Activated CD4-positive, alpha-beta T cell treated with anti-CD3 and anti-CD28 coated beads, Interleukin-2, amount 10 ng/mL, durations not matched to agents 7 days and 5 days (primary cell): Measurements from ENCODE around the gene SLC6A8. TPM values are rescaled to one million over a fixed set of nuclear protein-coding genes. Genes with fewer than 3 reads are reported as not detected.
A peak's percentile ranks its signal among the peaks of the same experiment; 100 is the strongest.
"Not testable (repeated sequence)": the region's sequence is repeated elsewhere in the genome, so short reads cannot be mapped to it uniquely, and the experiment has no call there.

ENCODE experiments used
- CTCF ChIA-PET: fragments of 350-600 bp; sonication (Branson Sonifier 250); formaldehyde crosslinking; loops from one replicate; lab custom pipeline; 2021; ENCODE audit warnings: antibody characterized with exemption; lab: Charles Lee
- POLR2A ChIA-PET: fragments of 350-600 bp; sonication (Branson Sonifier 250); formaldehyde crosslinking; loops from one replicate; lab custom pipeline; 2021; ENCODE audit warnings: antibody characterized with exemption; lab: Charles Lee
- DNase-seq: peaks from one replicate; pipeline ENCODE4 v3.0.0-alpha.2; 2020
- H3K27ac Mint-ChIP-seq: one replicate; pipeline ENCODE4 v1.8.0; 2021; ENCODE audit warnings: mild to moderate bottlenecking, moderate library complexity, mixed read lengths
- H3K27me3 Mint-ChIP-seq: one replicate; pipeline ENCODE4 v1.8.0; 2021; ENCODE audit warnings: mixed read lengths
- H3K36me3 Mint-ChIP-seq: one replicate; pipeline ENCODE4 v1.8.0; 2021; ENCODE audit warnings: low read depth, mixed read lengths
- H3K4me1 Mint-ChIP-seq: one replicate; pipeline ENCODE4 v1.8.0; 2021; ENCODE audit warnings: mixed read lengths
- H3K4me3 Mint-ChIP-seq: one replicate; pipeline ENCODE4 v1.8.0; 2021; ENCODE audit warnings: mild to moderate bottlenecking, moderate library complexity, mixed read lengths
- H3K9me3 Mint-ChIP-seq: one replicate; pipeline ENCODE4 v1.8.0; 2021; ENCODE audit warnings: mixed read lengths
- total RNA-seq, 2 experiments: library from RNA; stranded (reverse); gene quantifications; one replicate each; pipeline ENCODE4 v1.2.3, GENCODE V29; 2021

The SLC6A8 gene
- total RNA-seq, 2 experiments from 2014 or later = 0.65 to 0.69 TPM

GRCh38 chrX:153728951-153729631 is 41.4 kb downstream of the SLC6A8 start:
- peaks cover 8% of the 10 kb centered on the region for H3K9me3 Mint-ChIP-seq
- POLR2A ChIA-PET = no interaction called here
- peaks cover 26% of the 10 kb centered on the region for H3K36me3 Mint-ChIP-seq
- H3K4me1 Mint-ChIP-seq = peaks cover 38% of the 10 kb centered on the region
- no peaks in the 10 kb centered on the region for H3K27me3 Mint-ChIP-seq
- no peak overlapping the region for H3K27ac Mint-ChIP-seq
- CTCF ChIA-PET = interaction anchor here (1.0 kb wide), 1 partner anchor 61 kb away, joined by 3 read pairs; no protein-coding TSS in a partner anchor
- no peak for DNase-seq
- no peak overlapping the region for H3K4me3 Mint-ChIP-seq

- H3K27me3 Mint-ChIP-seq, H3K27ac Mint-ChIP-seq, POLR2A ChIA-PET, H3K9me3 Mint-ChIP-seq, H3K4me3 Mint-ChIP-seq, DNase-seq, CTCF ChIA-PET: not testable (repeated sequence)
- H3K4me1 Mint-ChIP-seq = peaks cover 45% of the 10 kb centered on the region
- H3K36me3 Mint-ChIP-seq = peaks cover 33% of the 10 kb centered on the region
Measured at GRCh38 chrX:153730115-153730514, 42.4 kb downstream of the SLC6A8 start.

GRCh38 chrX:153731117-153731844 is 43.6 kb downstream of the SLC6A8 start:
- CTCF ChIA-PET = no interaction called here
- Mint-ChIP-seq H3K4me1 (peaks cover 45% of the 10 kb centered on the region), H3K9me3 (peaks cover 8% of the 10 kb centered on the region)

GRCh38 chrX:153731845-153732215 is 44.1 kb downstream of the SLC6A8 start:
- H3K27me3 Mint-ChIP-seq = no peaks in the 10 kb centered on the region
- H3K36me3 Mint-ChIP-seq = peaks cover 38% of the 10 kb centered on the region
- DNase-seq = no peak
- POLR2A ChIA-PET = no interaction called here
- no peak overlapping the region for H3K4me3 Mint-ChIP-seq
- peaks cover 8% of the 10 kb centered on the region for H3K9me3 Mint-ChIP-seq
- H3K4me1 Mint-ChIP-seq = peaks cover 43% of the 10 kb centered on the region
- H3K27ac Mint-ChIP-seq = peak overlapping the region; percentile 70
- CTCF ChIA-PET = no interaction called here

More at GRCh38 chrX:153731117-153731844, 43.6 kb downstream of the SLC6A8 start:
- H3K4me3 Mint-ChIP-seq = no peak overlapping the region
- H3K27ac Mint-ChIP-seq = peak overlapping the region; percentile 70
- no peaks in the 10 kb centered on the region for H3K27me3 Mint-ChIP-seq
- peaks cover 36% of the 10 kb centered on the region for H3K36me3 Mint-ChIP-seq
- POLR2A ChIA-PET = no interaction called here
- DNase-seq = no peak

GRCh38 chrX:153732401-153732800 is 44.7 kb downstream of the SLC6A8 start:
- POLR2A ChIA-PET = no interaction called here
- Mint-ChIP-seq H3K4me1 (peaks cover 37% of the 10 kb centered on the region), H3K27ac (no peak overlapping the region), H3K4me3 (no peak overlapping the region), H3K36me3 (peaks cover 38% of the 10 kb centered on the region), H3K9me3 (peaks cover 8% of the 10 kb centered on the region), H3K27me3 (no peaks in the 10 kb centered on the region)
- no peak for DNase-seq
- CTCF ChIA-PET = no interaction called here

- peaks cover 33% of the 10 kb centered on the region for H3K4me1 Mint-ChIP-seq
- no peak overlapping the region for H3K4me3 Mint-ChIP-seq
- no peaks in the 10 kb centered on the region for H3K27me3 Mint-ChIP-seq
- no peak overlapping the region for H3K27ac Mint-ChIP-seq
- POLR2A ChIA-PET = no interaction called here
- no peak for DNase-seq
- H3K9me3 Mint-ChIP-seq = peaks cover 8% of the 10 kb centered on the region
- peaks cover 35% of the 10 kb centered on the region for H3K36me3 Mint-ChIP-seq
- CTCF ChIA-PET = interaction anchor here (0.6 to 1.5 kb wide), 2 partner anchors 66 to 158 kb away, joined by 3 to 5 read pairs; no protein-coding TSS in a partner anchor
Measured at GRCh38 chrX:153733651-153734240, 46.0 kb downstream of the SLC6A8 start.

GRCh38 chrX:153734871-153735270 is 47.1 kb downstream of the SLC6A8 start:
- ChIA-PET POLR2A (no interaction called here), CTCF (interaction anchor here (0.6 to 1.5 kb wide), 4 partner anchors 18 to 212 kb away, joined by 3 to 5 read pairs (median 4); no protein-coding TSS in a partner anchor)
- Mint-ChIP-seq H3K4me1 (peaks cover 44% of the 10 kb centered on the region), H3K4me3 (no peak overlapping the region), H3K9me3 (peaks cover 8% of the 10 kb centered on the region), H3K27ac (no peak overlapping the region), H3K36me3 (peaks cover 30% of the 10 kb centered on the region), H3K27me3 (no peaks in the 10 kb centered on the region)
- no peak for DNase-seq

GRCh38 chrX:153735274-153735673 is 47.5 kb downstream of the SLC6A8 start:
- peak overlapping the region; percentile 58 for H3K27ac Mint-ChIP-seq
- CTCF ChIA-PET = interaction anchor here (0.6 to 1.6 kb wide), 5 partner anchors 8 to 31 kb away, joined by 3 to 5 read pairs (median 4); no protein-coding TSS in a partner anchor
- H3K27me3 Mint-ChIP-seq = no peaks in the 10 kb centered on the region
- H3K36me3 Mint-ChIP-seq = peaks cover 33% of the 10 kb centered on the region
- POLR2A ChIA-PET = no interaction called here
- DNase-seq = no peak
- no peak overlapping the region for H3K4me3 Mint-ChIP-seq
- H3K4me1 Mint-ChIP-seq = peaks cover 48% of the 10 kb centered on the region
- peaks cover 8% of the 10 kb centered on the region for H3K9me3 Mint-ChIP-seq

GRCh38 chrX:153736071-153736820 is 48.5 kb downstream of the SLC6A8 start:
- POLR2A ChIA-PET = no interaction called here
- Mint-ChIP-seq H3K36me3 (peaks cover 30% of the 10 kb centered on the region), H3K4me1 (peaks cover 49% of the 10 kb centered on the region), H3K9me3 (peaks cover 7% of the 10 kb centered on the region), H3K27me3 (no peaks in the 10 kb centered on the region), H3K27ac (peak overlapping the region; percentile 19), H3K4me3 (no peak overlapping the region)
- CTCF ChIA-PET = interaction anchor here (1.3 to 1.6 kb wide), 3 partner anchors 9 to 17 kb away, joined by 3 to 4 read pairs (median 3); no protein-coding TSS in a partner anchor
- DNase-seq = no peak

- no peak for DNase-seq
- ChIA-PET POLR2A (no interaction called here), CTCF (interaction anchor here (1.6 kb wide), 1 partner anchor 16 kb away, joined by 3 read pairs; no protein-coding TSS in a partner anchor)
- no peaks in the 10 kb centered on the region for H3K27me3 Mint-ChIP-seq
- H3K4me1 Mint-ChIP-seq = peaks cover 44% of the 10 kb centered on the region
- H3K4me3 Mint-ChIP-seq = no peak overlapping the region
- H3K9me3 Mint-ChIP-seq = peaks cover under 1% of the 10 kb centered on the region
- H3K36me3 Mint-ChIP-seq = peaks cover 23% of the 10 kb centered on the region
- no peak overlapping the region for H3K27ac Mint-ChIP-seq
Measured at GRCh38 chrX:153736871-153737441, 49.2 kb downstream of the SLC6A8 start.

GRCh38 chrX:153738056-153738605 is 50.4 kb downstream of the SLC6A8 start:
- ChIA-PET POLR2A (no interaction called here), CTCF (no interaction called here)
- Mint-ChIP-seq H3K4me1 (peaks cover 40% of the 10 kb centered on the region), H3K27me3 (no peaks in the 10 kb centered on the region), H3K9me3 (no peaks in the 10 kb centered on the region), H3K27ac (no peak overlapping the region), H3K4me3 (no peak overlapping the region), H3K36me3 (peaks cover 17% of the 10 kb centered on the region)
- no peak for DNase-seq
